Measurements from ENCODE around the gene WNT2. TPM values are rescaled to one million over a fixed set of nuclear protein-coding genes. Genes with fewer than 3 reads are reported as not detected.

Gene WNT2
- total RNA-seq, 5 donors from 2014 or later (not counting 1 experiment from before 2014, with no cell fraction given) = not detected

DNA sequence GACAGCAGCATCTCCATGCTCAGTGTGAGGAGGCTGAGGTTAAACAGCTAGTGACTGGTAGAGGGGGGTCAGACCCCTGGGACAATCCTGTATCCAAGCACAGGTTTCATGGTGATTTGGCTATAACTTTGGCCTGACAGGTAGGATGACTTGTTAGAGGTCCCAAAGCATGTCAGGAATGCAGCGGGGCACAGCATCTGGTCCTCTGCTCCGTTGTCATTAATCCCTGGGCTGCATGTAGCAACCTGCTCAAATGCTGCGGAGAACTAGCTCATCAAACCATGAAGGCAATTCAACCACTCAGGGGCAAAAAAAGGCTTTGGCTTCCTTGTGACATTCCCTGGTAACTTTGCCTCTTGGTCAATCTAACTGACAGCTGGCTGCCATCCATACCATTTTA, 26.8 kb downstream of the WNT2 start:
- no peaks in the 10 kb centered on the region for H3K36me3 ChIP-seq (ENCODE audit: control insufficient read depth in 2 of 2, extremely low read depth in 1 of 2, insufficient read depth in 1 of 2, low read length in 1 of 2)
- no peaks in the 10 kb centered on the region for H3K36me3 Mint-ChIP-seq
- no peak overlapping the region for H3K27ac ChIP-seq (ENCODE audit: low read length)
- H3K27me3 Mint-ChIP-seq = no peaks in the 10 kb centered on the region
- no peaks in the 10 kb centered on the region for H3K4me1 ChIP-seq (ENCODE audit: control insufficient read depth in 1 of 2, extremely low read depth in 1 of 2, insufficient read depth in 2 of 2, low read length in 2 of 2)
- H3K4me3 ChIP-seq (ENCODE audit: control insufficient read depth in 1 of 2, extremely low read depth in 1 of 2, low read length in 1 of 2) = no peak overlapping the region
- whole genome bisulfite sequencing (ENCODE audit: insufficient coverage) = 63% methylated on average over 3 of the region's 3 CpGs
- no peak overlapping the region for H3K27ac Mint-ChIP-seq
- CTCF ChIA-PET = no interaction called here
- ATAC-seq (replicated peaks in 1 of 4) = peak in 1 of 4 experiments; percentile 29
- H3K9me3 ChIP-seq = no peaks in the 10 kb centered on the region
- no peaks in the 10 kb centered on the region for H3K27me3 ChIP-seq (replicated peaks in 1 of 2; ENCODE audit: control insufficient read depth in 2 of 2, extremely low read depth in 1 of 2, insufficient read depth in 2 of 2, low read length in 1 of 2)
- DNase-seq = no peak
- POLR2A ChIA-PET = no interaction called here
- no peak overlapping the region for H3K4me3 Mint-ChIP-seq
- H3K9me3 Mint-ChIP-seq = no peaks in the 10 kb centered on the region
- H3K4me1 Mint-ChIP-seq = no peaks in the 10 kb centered on the region

DNA sequence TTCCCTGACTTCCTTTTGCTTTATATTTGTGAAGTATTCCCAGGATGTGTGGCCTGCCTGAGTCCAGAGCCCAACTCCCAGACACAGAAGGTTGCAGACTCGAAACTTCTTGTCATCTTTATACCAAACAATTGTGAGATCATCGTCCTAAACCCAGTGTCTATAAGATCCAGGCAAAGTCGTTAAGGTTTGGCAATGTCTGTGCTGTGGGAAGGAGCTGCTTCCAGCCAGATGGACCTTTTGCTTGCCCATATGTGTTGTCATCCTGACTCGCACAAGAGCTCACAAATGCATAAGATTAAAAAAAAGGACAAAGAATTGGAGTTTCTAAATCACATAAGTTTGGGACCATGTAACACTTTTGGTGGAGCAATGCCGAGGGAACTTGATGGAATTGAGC, 37.0 kb downstream of the WNT2 start:
- Mint-ChIP-seq H3K4me1 (no peaks in the 10 kb centered on the region), H3K4me3 (no peak overlapping the region), H3K27ac (no peak overlapping the region), H3K27me3 (peaks cover 0 to 17% of the 10 kb centered on the region in 2 donors), H3K36me3 (no peaks in the 10 kb centered on the region), H3K9me3 (peaks cover 0 to 5% (median 0%) of the 10 kb centered on the region in 3 donors)
- CTCF ChIA-PET = no interaction called here
- 94% methylated on average over 2 of the region's 5 CpGs for WGBS (ENCODE audit: insufficient coverage)
- POLR2A ChIA-PET = no interaction called here
- Histone ChIP-seq H3K9me3 (no peaks in the 10 kb centered on the region), H3K4me1 (ENCODE audit: control insufficient read depth in 1 of 2, extremely low read depth in 1 of 2, insufficient read depth in 2 of 2, low read length in 2 of 2) (no peaks in the 10 kb centered on the region), H3K27ac (ENCODE audit: low read length) (no peak overlapping the region), H3K4me3 (ENCODE audit: control insufficient read depth in 1 of 2, extremely low read depth in 1 of 2, low read length in 1 of 2) (no peak overlapping the region), H3K36me3 (ENCODE audit: control insufficient read depth in 2 of 2, extremely low read depth in 1 of 2, insufficient read depth in 1 of 2, low read length in 1 of 2) (no peaks in the 10 kb centered on the region), H3K27me3 (replicated peaks in 1 of 2; ENCODE audit: control insufficient read depth in 2 of 2, extremely low read depth in 1 of 2, insufficient read depth in 2 of 2, low read length in 1 of 2) (no peaks in the 10 kb centered on the region)
- ATAC-seq (replicated peaks in 1 of 4) = no peak
- DNase-seq = no peak

DNA sequence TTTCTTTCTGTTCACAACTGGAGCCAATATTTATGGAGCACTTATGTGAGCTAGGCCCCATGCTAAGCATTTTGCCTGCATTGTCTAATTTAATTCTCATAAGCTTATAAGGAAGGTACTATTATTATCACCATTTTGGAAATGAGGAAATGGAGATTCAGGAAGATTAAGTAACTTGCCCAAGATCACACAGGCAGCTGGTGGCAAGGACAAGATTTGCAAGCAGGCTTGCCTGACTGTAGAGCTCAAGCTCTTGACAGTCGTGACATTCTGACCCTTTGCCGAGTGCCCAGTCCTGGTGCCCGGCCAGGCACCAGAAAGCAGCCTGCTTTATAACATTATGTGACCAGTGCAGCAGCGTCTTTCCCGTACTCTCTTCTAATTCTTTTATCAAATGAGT, 38.2 kb downstream of the WNT2 start:
- peaks cover 4 to 11% of the 10 kb centered on the region in 2 donors for H3K27me3 Mint-ChIP-seq
- no peaks in the 10 kb centered on the region for H3K36me3 Mint-ChIP-seq
- ATAC-seq (replicated peaks in 1 of 4) (no peak), DNase-seq (no peak)
- no peaks in the 10 kb centered on the region for H3K4me1 ChIP-seq (ENCODE audit: control insufficient read depth in 1 of 2, extremely low read depth in 1 of 2, insufficient read depth in 2 of 2, low read length in 2 of 2)
- no peaks in the 10 kb centered on the region for H3K9me3 ChIP-seq
- no peaks in the 10 kb centered on the region for H3K36me3 ChIP-seq (ENCODE audit: control insufficient read depth in 2 of 2, extremely low read depth in 1 of 2, insufficient read depth in 1 of 2, low read length in 1 of 2)
- no peak overlapping the region for H3K27ac Mint-ChIP-seq
- H3K27me3 ChIP-seq (replicated peaks in 1 of 2; ENCODE audit: control insufficient read depth in 2 of 2, extremely low read depth in 1 of 2, insufficient read depth in 2 of 2, low read length in 1 of 2) = no peaks in the 10 kb centered on the region
- H3K27ac ChIP-seq (ENCODE audit: low read length) = no peak overlapping the region
- WGBS (ENCODE audit: insufficient coverage) = 92% methylated on average over 2 of the region's 5 CpGs
- ChIA-PET POLR2A (no interaction called here), CTCF (no interaction called here)
- H3K9me3 Mint-ChIP-seq = peaks cover 0 to 5% (median 0%) of the 10 kb centered on the region in 3 donors
- H3K4me3 ChIP-seq (ENCODE audit: control insufficient read depth in 1 of 2, extremely low read depth in 1 of 2, low read length in 1 of 2) = no peak overlapping the region
- H3K4me3 Mint-ChIP-seq = no peak overlapping the region
- no peaks in the 10 kb centered on the region for H3K4me1 Mint-ChIP-seq

DNA sequence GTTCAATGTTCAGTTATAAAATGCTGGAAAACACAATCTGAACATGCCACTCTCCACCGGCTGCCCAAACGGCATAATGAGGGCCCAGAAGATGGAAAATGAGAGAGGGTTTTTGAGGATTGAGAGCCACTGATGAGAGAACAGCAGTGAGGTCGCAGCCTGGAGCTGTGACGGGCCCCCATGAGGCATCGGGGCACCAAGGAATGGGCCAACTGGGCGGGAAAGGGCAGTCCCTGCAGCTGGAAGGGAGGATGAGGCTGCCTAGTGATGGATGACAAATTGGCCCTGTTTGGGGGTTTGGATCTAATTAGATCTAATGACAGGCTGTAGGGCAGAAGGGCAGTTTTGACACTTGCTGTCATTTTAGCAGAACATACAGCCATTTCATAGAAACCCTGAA, 39.1 kb downstream of the WNT2 start:
- Histone ChIP-seq H3K27me3 (replicated peaks in 1 of 2; ENCODE audit: control insufficient read depth in 2 of 2, extremely low read depth in 1 of 2, insufficient read depth in 2 of 2, low read length in 1 of 2) (no peaks in the 10 kb centered on the region), H3K36me3 (ENCODE audit: control insufficient read depth in 2 of 2, extremely low read depth in 1 of 2, insufficient read depth in 1 of 2, low read length in 1 of 2) (no peaks in the 10 kb centered on the region), H3K9me3 (no peaks in the 10 kb centered on the region), H3K4me3 (ENCODE audit: control insufficient read depth in 1 of 2, extremely low read depth in 1 of 2, low read length in 1 of 2) (no peak overlapping the region), H3K4me1 (ENCODE audit: control insufficient read depth in 1 of 2, extremely low read depth in 1 of 2, insufficient read depth in 2 of 2, low read length in 2 of 2) (no peaks in the 10 kb centered on the region), H3K27ac (ENCODE audit: low read length) (no peak overlapping the region)
- WGBS (ENCODE audit: insufficient coverage) = 88% methylated on average over 4 of the region's 6 CpGs
- Mint-ChIP-seq H3K9me3 (peaks cover 0 to 5% (median 0%) of the 10 kb centered on the region in 3 donors), H3K36me3 (no peaks in the 10 kb centered on the region), H3K27ac (no peak overlapping the region), H3K27me3 (peaks cover 4 to 11% of the 10 kb centered on the region in 2 donors), H3K4me3 (no peak overlapping the region), H3K4me1 (no peaks in the 10 kb centered on the region)
- DNase-seq (no peak), ATAC-seq (replicated peaks in 1 of 4) (no peak)
- POLR2A ChIA-PET = interaction anchor here in 1 of 2 donors (0.6 kb wide), 1 partner anchor 83 kb away, joined by 4 read pairs; no protein-coding TSS in a partner anchor
- CTCF ChIA-PET = no interaction called here

DNA sequence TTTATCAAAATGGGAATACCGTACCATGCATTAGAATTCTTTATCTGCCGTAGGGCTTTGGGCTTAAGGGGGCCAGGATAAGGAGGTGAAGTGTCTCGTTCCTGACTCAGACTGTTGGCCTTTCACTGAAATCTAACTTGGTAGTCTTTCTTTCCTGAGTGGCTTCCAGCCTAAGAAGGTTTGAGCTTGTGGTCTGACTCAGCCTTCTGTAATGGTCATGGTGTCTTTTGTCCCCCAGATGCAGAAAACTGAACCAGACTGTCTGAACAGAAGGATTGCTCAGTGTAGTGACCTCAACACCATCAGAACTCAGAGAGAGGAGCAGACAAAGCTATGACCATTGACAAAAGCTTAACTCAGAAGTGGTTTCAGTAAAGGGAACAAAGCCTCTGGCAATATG, 39.5 kb downstream of the WNT2 start:
- WGBS (ENCODE audit: insufficient coverage) = 57% methylated on average over 2 of the region's 3 CpGs
- Histone ChIP-seq H3K27me3 (replicated peaks in 1 of 2; ENCODE audit: control insufficient read depth in 2 of 2, extremely low read depth in 1 of 2, insufficient read depth in 2 of 2, low read length in 1 of 2) (no peaks in the 10 kb centered on the region), H3K27ac (ENCODE audit: low read length) (no peak overlapping the region), H3K36me3 (ENCODE audit: control insufficient read depth in 2 of 2, extremely low read depth in 1 of 2, insufficient read depth in 1 of 2, low read length in 1 of 2) (no peaks in the 10 kb centered on the region), H3K4me3 (ENCODE audit: control insufficient read depth in 1 of 2, extremely low read depth in 1 of 2, low read length in 1 of 2) (no peak overlapping the region), H3K9me3 (no peaks in the 10 kb centered on the region), H3K4me1 (ENCODE audit: control insufficient read depth in 1 of 2, extremely low read depth in 1 of 2, insufficient read depth in 2 of 2, low read length in 2 of 2) (no peaks in the 10 kb centered on the region)
- Mint-ChIP-seq H3K9me3 (peaks cover 0 to 5% (median 0%) of the 10 kb centered on the region in 3 donors), H3K27me3 (peaks cover 4 to 11% of the 10 kb centered on the region in 2 donors), H3K4me1 (no peaks in the 10 kb centered on the region), H3K4me3 (no peak overlapping the region), H3K27ac (no peak overlapping the region), H3K36me3 (no peaks in the 10 kb centered on the region)
- ATAC-seq (replicated peaks in 1 of 4) (no peak), DNase-seq (no peak)
- ChIA-PET CTCF (no interaction called here), POLR2A (no interaction called here)

DNA sequence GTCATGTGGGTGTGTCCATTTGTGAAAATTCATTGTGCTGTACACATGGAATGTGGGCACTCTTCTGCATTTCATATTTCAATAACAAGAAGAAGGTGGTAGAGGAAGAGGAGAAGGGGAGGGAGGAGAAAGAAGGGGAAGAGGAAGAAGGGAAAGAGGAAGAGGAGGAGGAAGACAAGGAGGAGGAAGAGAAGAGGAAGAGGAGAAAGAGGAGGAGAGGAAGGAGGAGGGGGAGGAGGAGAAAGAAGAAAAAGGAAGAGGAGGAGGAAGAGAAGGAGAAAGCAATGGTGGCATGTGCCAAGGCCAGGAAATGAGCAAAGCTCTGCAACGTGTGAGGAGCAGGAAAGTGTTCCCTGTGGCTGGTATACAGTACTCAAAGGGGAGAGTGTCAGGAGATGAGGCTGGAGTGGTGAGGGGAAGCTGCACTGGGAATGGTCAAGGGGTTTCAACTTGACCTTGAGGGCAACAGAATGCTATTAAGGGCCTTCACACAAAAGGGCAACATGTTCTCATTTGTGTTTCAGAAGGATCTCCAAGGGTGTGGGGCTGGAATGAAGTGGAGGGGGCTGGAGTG, 40.5 kb downstream of the WNT2 start:
- Histone ChIP-seq H3K36me3 (ENCODE audit: control insufficient read depth in 2 of 2, extremely low read depth in 1 of 2, insufficient read depth in 1 of 2, low read length in 1 of 2) (no peaks in the 10 kb centered on the region), H3K4me1 (ENCODE audit: control insufficient read depth in 1 of 2, extremely low read depth in 1 of 2, insufficient read depth in 2 of 2, low read length in 2 of 2) (no peaks in the 10 kb centered on the region), H3K9me3 (no peaks in the 10 kb centered on the region), H3K4me3 (ENCODE audit: control insufficient read depth in 1 of 2, extremely low read depth in 1 of 2, low read length in 1 of 2) (no peak overlapping the region), H3K27ac (ENCODE audit: low read length) (no peak overlapping the region), H3K27me3 (replicated peaks in 1 of 2; ENCODE audit: control insufficient read depth in 2 of 2, extremely low read depth in 1 of 2, insufficient read depth in 2 of 2, low read length in 1 of 2) (no peaks in the 10 kb centered on the region)
- Mint-ChIP-seq H3K4me1 (no peaks in the 10 kb centered on the region), H3K27me3 (peaks cover 4 to 12% of the 10 kb centered on the region in 2 donors), H3K9me3 (peaks cover 0 to 5% (median 0%) of the 10 kb centered on the region in 3 donors), H3K36me3 (no peaks in the 10 kb centered on the region), H3K27ac (no peak overlapping the region), H3K4me3 (no peak overlapping the region)
- no peak for ATAC-seq (replicated peaks in 1 of 4)
- CTCF ChIA-PET = no interaction called here
- no peak for DNase-seq
- 0% methylated on average over 1 of the region's 1 CpG for WGBS (ENCODE audit: insufficient coverage)
- POLR2A ChIA-PET = no interaction called here

DNA sequence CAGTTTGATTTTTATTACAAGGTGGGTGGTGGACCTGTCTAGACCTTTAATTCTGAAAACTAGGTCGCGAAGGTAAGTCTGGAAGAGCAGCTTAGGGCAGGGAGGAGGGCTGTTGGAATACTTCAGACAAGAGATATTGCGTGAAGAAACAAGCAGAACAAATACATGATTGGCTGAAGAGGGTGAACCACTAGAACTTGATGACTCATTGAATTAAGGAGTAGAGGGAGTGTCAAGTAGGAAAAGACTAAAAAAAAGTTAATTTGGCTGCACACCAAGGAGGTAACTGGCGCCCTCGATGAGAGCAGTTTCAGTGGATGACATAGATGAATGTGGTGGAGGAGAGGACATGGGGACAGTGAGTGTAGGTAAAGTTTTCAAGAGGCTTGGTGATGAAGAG, 41.3 kb downstream of the WNT2 start:
- Histone ChIP-seq H3K9me3 (no peaks in the 10 kb centered on the region), H3K27me3 (replicated peaks in 1 of 2; ENCODE audit: control insufficient read depth in 2 of 2, extremely low read depth in 1 of 2, insufficient read depth in 2 of 2, low read length in 1 of 2) (no peaks in the 10 kb centered on the region), H3K36me3 (ENCODE audit: control insufficient read depth in 2 of 2, extremely low read depth in 1 of 2, insufficient read depth in 1 of 2, low read length in 1 of 2) (no peaks in the 10 kb centered on the region), H3K4me3 (ENCODE audit: control insufficient read depth in 1 of 2, extremely low read depth in 1 of 2, low read length in 1 of 2) (no peak overlapping the region), H3K27ac (ENCODE audit: low read length) (no peak overlapping the region), H3K4me1 (ENCODE audit: control insufficient read depth in 1 of 2, extremely low read depth in 1 of 2, insufficient read depth in 2 of 2, low read length in 2 of 2) (no peaks in the 10 kb centered on the region)
- Mint-ChIP-seq H3K4me1 (no peaks in the 10 kb centered on the region), H3K27ac (no peak overlapping the region), H3K9me3 (peaks cover 0 to 5% (median 0%) of the 10 kb centered on the region in 3 donors), H3K36me3 (no peaks in the 10 kb centered on the region), H3K4me3 (no peak overlapping the region), H3K27me3 (peaks cover 4 to 11% of the 10 kb centered on the region in 2 donors)
- WGBS (ENCODE audit: insufficient coverage) = 86% methylated on average over 5 of the region's 5 CpGs
- ChIA-PET POLR2A (no interaction called here), CTCF (no interaction called here)
- no peak for ATAC-seq (replicated peaks in 1 of 4)
- no peak for DNase-seq

Data from T-cell (primary cell).